ENCODE results near the gene AKR1A1. TPM values are rescaled to one million over a fixed set of nuclear protein-coding genes. Genes with fewer than 3 reads are reported as not detected.

AKR1A1 gene
- total RNA-seq, 2 donors from 2014 or later = 200 to 239 TPM

DNA sequence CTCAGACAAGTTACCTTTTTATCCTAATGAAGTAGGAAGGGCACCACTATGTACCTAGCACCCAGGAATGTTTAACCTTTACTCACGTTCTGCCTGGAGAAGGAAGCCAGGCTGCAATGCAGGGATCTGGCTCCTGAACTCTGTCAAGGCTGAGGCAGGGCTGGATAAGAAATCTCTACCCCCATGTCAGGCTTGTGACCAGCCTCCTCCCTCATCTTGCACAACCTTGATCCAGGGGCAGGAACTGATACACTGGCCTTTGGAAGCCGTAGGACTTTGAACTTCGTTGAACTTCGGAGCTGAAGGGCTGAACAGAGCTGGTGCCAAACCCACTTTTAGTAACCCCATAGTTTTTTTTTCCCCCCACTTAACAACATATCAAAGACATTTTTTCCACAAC lies 8.0 kb upstream of the AKR1A1 start:
- Mint-ChIP-seq H3K4me3 (no peak overlapping the region), H3K27ac (no peak overlapping the region), H3K36me3 (ENCODE audit: low read depth) (no peaks in the 10 kb centered on the region), H3K4me1 (peaks cover 3% of the 10 kb centered on the region), H3K9me3 (no peaks in the 10 kb centered on the region), H3K27me3 (ENCODE audit: insufficient read depth) (no peaks in the 10 kb centered on the region)
- Histone ChIP-seq H3K4me1 (ENCODE audit: control insufficient read depth, insufficient read depth, low read length) (no peaks in the 10 kb centered on the region), H3K9me3 (ENCODE audit: control insufficient read depth, low read length) (no peaks in the 10 kb centered on the region), H3K27ac (ENCODE audit: low read depth, low read length) (no peak overlapping the region), H3K36me3 (ENCODE audit: control insufficient read depth, insufficient read depth, low read length) (no peaks in the 10 kb centered on the region), H3K27me3 (ENCODE audit: control insufficient read depth, insufficient read depth, low read length, poor library complexity, severe bottlenecking) (no peaks in the 10 kb centered on the region), H3K4me3 (ENCODE audit: low read length) (no peak overlapping the region), H3K9ac (ENCODE audit: extremely low read depth, low read length, poor library complexity, severe bottlenecking) (no peak overlapping the region)
- 94 to 100% methylated on average over 2 to 4 of the region's 4 CpGs for WGBS, 2 experiments (ENCODE audit: insufficient coverage in 1 of 2, insufficient read length in 1 of 2)
- DNase-seq = no peak
- TF ChIP-seq, protein P1, sequence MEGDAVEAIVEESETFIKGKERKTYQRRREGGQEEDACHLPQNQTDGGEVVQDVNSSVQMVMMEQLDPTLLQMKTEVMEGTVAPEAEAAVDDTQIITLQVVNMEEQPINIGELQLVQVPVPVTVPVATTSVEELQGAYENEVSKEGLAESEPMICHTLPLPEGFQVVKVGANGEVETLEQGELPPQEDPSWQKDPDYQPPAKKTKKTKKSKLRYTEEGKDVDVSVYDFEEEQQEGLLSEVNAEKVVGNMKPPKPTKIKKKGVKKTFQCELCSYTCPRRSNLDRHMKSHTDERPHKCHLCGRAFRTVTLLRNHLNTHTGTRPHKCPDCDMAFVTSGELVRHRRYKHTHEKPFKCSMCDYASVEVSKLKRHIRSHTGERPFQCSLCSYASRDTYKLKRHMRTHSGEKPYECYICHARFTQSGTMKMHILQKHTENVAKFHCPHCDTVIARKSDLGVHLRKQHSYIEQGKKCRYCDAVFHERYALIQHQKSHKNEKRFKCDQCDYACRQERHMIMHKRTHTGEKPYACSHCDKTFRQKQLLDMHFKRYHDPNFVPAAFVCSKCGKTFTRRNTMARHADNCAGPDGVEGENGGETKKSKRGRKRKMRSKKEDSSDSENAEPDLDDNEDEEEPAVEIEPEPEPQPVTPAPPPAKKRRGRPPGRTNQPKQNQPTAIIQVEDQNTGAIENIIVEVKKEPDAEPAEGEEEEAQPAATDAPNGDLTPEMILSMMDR (conservative IDR thresholded peaks at IDR 0.05) = no peak

DNA sequence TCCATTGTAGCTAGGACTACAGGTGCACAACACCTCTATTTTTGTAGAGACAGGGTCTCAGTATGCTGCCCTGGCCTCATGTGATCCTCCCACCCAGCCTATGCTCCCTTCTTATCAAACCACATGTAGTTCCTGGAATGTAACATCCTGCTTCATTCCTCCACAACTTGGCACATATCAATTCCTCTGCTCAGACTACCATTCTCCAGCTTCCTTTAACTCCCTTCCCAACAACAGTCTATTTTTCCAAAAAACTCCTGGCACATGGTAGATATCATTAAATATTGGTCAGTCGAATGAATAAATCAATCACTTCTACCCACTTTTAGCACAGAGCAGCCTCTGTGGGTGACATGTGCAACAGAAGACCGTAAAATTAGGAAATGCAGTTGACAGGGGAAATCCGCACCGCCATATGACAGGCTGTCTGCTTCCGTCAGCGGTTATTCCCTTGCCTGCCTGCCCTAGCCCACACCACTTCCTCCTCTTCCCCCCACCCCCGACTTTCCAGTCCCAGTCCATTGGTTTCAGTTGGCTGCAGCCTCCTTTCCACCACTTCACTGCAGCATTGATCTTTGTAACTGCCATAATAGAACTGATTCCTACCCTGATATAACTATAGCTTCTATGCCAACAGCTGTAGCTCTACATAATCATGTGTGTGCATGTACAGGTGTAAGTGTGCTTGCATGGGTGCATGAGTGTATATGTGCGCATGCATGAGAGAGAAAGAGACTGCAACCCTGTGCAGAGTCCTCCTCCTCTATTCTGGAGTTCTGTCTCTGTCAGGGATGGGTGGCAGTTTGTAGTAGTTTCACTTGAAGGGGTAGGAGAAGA lies 6.8 kb upstream of the AKR1A1 start:
- 85 to 98% methylated on average over 6 to 8 of the region's 8 CpGs for whole genome bisulfite sequencing, 2 experiments (ENCODE audit: insufficient coverage in 1 of 2, insufficient read length in 1 of 2)

DNA sequence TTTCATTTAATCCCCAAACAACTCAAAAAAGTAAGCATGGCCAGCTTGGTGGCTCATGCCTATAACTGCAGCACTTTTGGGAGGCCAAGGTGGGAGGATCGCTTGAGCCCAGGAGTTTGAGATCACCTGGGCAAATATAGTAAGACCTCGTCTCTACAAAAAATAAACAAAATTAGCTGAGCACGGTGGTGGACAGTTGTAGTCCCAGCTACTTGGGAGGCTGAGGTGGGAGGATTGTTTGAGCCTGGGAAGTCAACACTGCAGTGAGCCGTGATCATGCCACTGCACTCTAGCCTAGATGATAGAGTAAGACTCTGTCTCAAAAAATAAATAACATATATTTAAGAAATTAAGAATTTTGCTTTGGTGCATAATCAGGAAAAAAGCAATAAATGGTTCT lies 6.1 kb upstream of the AKR1A1 start:
- TF ChIP-seq, protein P1 (conservative IDR thresholded peaks at IDR 0.05) = no peak
- Histone ChIP-seq H3K4me3 (ENCODE audit: low read length) (no peak overlapping the region), H3K27me3 (ENCODE audit: control insufficient read depth, insufficient read depth, low read length, poor library complexity, severe bottlenecking) (no peaks in the 10 kb centered on the region), H3K27ac (ENCODE audit: low read depth, low read length) (no peak overlapping the region), H3K9ac (ENCODE audit: extremely low read depth, low read length, poor library complexity, severe bottlenecking) (no peak overlapping the region), H3K4me1 (ENCODE audit: control insufficient read depth, insufficient read depth, low read length) (no peaks in the 10 kb centered on the region), H3K36me3 (ENCODE audit: control insufficient read depth, insufficient read depth, low read length) (no peaks in the 10 kb centered on the region), H3K9me3 (ENCODE audit: control insufficient read depth, low read length) (no peaks in the 10 kb centered on the region)
- WGBS, 2 experiments (ENCODE audit: insufficient coverage in 1 of 2, insufficient read length in 1 of 2) = 89% methylated on average over 4 of the region's 4 CpGs; no CpG with 5 or more reads in 1 of the 2 experiments
- H3K9me3 Mint-ChIP-seq = no peaks in the 10 kb centered on the region
- DNase-seq = no peak
- peaks cover 3% of the 10 kb centered on the region for H3K4me1 Mint-ChIP-seq
- no peaks in the 10 kb centered on the region for H3K27me3 Mint-ChIP-seq (ENCODE audit: insufficient read depth)
- no peak overlapping the region for H3K27ac Mint-ChIP-seq
- no peak overlapping the region for H3K4me3 Mint-ChIP-seq
- H3K36me3 Mint-ChIP-seq (ENCODE audit: low read depth) = no peaks in the 10 kb centered on the region

More for the DNA sequence above, 6.8 kb upstream of the AKR1A1 start:
- H3K4me1 ChIP-seq (ENCODE audit: control insufficient read depth, insufficient read depth, low read length) = no peaks in the 10 kb centered on the region
- no peak overlapping the region for H3K9ac ChIP-seq (ENCODE audit: extremely low read depth, low read length, poor library complexity, severe bottlenecking)
- Mint-ChIP-seq H3K36me3 (ENCODE audit: low read depth) (no peaks in the 10 kb centered on the region), H3K9me3 (no peaks in the 10 kb centered on the region), H3K27me3 (ENCODE audit: insufficient read depth) (no peaks in the 10 kb centered on the region), H3K27ac (no peak overlapping the region), H3K4me3 (no peak overlapping the region), H3K4me1 (peaks cover 3% of the 10 kb centered on the region)
- H3K27ac ChIP-seq (ENCODE audit: low read depth, low read length) = no peak overlapping the region
- no peaks in the 10 kb centered on the region for H3K27me3 ChIP-seq (ENCODE audit: control insufficient read depth, insufficient read depth, low read length, poor library complexity, severe bottlenecking)
- H3K36me3 ChIP-seq (ENCODE audit: control insufficient read depth, insufficient read depth, low read length) = no peaks in the 10 kb centered on the region
- no peak overlapping the region for H3K4me3 ChIP-seq (ENCODE audit: low read length)
- H3K9me3 ChIP-seq (ENCODE audit: control insufficient read depth, low read length) = no peaks in the 10 kb centered on the region
- TF ChIP-seq, protein P1 (conservative IDR thresholded peaks at IDR 0.05) = no peak
- no peak for DNase-seq
